LNCAP (cell line): Measurements from ENCODE around the gene PTPRK.

Source experiments
- TF ChIP-seq, protein P1 (sequence below): fragments of 450-650 bp; IDR thresholded peaks from 2 replicates; pipeline ENCODE4 v1.5.1; 2017; ENCODE audit warnings: mild to moderate bottlenecking

The PTPRK gene

GRCh38 chr6:128063850-128064539, 456.4 kb downstream of the PTPRK start:
- TF ChIP-seq, protein P1, sequence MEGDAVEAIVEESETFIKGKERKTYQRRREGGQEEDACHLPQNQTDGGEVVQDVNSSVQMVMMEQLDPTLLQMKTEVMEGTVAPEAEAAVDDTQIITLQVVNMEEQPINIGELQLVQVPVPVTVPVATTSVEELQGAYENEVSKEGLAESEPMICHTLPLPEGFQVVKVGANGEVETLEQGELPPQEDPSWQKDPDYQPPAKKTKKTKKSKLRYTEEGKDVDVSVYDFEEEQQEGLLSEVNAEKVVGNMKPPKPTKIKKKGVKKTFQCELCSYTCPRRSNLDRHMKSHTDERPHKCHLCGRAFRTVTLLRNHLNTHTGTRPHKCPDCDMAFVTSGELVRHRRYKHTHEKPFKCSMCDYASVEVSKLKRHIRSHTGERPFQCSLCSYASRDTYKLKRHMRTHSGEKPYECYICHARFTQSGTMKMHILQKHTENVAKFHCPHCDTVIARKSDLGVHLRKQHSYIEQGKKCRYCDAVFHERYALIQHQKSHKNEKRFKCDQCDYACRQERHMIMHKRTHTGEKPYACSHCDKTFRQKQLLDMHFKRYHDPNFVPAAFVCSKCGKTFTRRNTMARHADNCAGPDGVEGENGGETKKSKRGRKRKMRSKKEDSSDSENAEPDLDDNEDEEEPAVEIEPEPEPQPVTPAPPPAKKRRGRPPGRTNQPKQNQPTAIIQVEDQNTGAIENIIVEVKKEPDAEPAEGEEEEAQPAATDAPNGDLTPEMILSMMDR, result no peak

DNA sequence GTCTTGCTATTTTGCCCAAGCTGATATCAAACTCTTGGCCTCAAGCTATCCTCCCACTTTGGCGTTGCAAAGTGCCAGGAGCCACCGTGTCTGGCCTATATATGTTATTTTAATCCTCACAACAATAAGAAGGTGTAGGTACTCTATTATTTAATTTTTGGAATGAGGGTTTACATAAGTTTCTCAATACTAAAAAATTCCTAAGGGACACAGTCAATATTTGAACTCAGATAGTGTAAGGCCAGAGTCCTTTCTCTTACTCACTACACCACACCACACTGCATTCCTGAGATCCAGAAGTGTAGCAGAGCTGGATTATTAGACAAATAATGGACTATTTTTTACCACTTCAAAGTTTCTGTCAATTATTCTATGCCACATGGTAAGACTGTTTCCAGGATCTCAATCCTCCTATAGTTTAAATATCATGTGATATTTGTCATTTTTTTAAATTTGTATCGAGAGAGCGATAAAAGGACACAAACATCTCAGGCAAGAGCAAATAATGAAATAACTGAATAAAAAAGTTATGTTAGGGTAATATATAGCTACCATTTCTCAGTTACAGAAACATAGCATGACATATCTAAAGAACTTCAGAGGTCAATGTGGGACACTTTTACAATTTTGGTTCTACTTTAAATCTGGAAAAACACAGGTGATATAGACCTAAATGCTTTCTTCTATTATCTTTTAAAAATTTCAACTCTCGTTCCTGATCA, 457.4 kb downstream of the PTPRK start:
- TF ChIP-seq, protein P1, result no peak

- TF ChIP-seq, protein P1, result no peak
Measured at GRCh38 chr6:128057946-128058345, 462.5 kb downstream of the PTPRK start.

DNA sequence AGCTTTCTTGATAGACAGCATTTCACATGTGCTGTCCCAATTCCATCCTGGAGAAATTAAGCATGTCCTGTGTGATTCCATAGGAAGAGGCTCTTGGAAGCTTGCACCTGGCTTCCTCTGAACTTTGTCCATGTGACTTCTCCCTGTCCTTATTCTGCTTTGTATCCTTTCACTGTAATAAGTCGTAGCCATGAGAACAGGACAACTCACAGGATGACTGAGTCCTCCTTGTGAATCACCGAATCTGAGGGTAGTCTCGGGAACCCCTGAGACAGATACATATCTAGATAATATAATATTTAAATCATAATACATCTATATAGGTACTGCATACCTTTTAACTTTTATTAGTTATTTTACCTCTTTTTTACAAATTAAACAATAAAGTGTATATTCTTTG, 462.9 kb downstream of the PTPRK start:
- TF ChIP-seq, protein P1, result no peak

GRCh38 chr6:128053109-128053508, 467.3 kb downstream of the PTPRK start:
- TF ChIP-seq, protein P1, result no peak

DNA sequence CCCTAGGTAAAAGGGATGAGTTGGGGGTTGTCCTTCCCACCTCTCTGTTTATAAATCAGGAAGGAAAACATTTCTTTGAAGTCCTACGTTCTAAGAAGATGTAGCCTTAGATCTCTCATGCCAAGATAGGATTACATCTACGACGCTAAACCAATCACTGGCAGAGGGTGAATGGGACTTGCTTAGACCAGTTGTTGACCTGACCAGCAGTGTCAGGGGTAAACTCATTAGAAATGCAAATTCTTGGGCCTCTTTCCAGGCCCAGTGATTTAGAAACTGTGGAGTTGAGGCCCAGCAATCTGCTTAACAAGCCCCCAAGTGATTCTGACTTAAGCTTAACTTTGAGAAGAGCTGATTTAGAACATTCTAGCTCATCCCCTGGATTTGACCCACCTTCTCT, 472.4 kb downstream of the PTPRK start:
- TF ChIP-seq, protein P1, result no peak

DNA sequence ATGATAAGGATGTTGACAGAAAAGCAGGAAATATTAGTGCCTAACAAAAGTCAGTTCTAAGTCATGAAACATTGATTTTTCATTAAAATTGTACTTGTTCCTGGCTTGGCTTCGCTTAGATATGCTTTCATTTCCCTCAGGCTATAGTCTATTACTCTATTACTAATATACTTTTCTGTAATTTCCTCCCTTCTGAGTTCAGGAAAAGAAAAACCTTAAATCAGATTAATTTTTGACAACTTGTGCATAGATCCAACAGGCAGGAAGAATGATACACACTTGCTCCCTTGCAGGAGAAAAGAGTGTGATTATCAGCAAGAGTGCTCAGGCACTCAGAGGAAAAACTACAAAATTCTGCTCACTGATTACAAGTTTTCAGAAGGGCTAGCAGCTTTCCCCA, 474.4 kb downstream of the PTPRK start:
- TF ChIP-seq, protein P1, result no peak
